ENCODE data around the gene CHIC2.
A peak's percentile ranks its signal among the peaks of the same experiment; 100 is the strongest.
"Not testable (repeated sequence)": the region's sequence is repeated elsewhere in the genome, so short reads cannot be mapped to it uniquely, and the experiment has no call there.

The CHIC2 gene

DNA sequence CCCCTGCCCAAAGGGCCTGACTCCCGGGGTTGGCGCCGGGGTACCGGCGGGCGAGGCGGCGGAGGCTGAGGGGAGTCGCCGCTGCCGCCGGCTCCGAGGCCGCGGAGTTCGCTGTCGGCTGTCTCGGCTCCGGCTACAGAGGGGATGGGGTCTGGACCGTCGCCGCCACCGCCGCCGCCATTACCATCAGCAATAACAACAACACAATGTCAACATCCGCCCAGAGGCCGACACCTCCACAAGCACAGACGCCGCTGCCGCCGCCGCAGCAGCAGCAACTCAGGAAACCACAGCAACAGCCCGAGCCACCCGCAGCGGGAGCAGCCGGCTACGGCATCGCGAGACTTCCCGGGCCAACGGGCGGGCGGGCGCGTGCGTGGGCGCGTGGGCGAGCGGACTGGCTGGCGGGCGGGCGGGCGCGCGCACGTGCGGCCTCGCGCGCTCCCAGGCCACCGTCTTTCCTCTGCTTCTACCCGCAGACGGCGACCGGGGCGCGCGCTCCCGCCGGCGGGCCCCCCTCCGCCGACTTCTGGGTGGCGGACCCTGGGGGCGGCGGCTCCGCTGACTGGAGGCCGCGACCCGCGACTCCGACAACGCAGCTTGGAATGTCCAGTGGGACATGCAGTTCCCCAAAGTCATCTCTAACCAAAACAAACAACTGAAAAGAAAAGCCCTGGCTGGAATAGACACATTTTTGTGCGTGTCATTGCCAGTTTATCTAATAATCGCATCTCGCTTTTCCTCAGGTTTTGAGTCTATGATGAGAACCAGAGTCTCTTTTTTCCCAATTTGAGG lies at the start of gene CHIC2:
TSS of gene CHIC2 (minus strand) at position 289 of the 795 bp plus-strand sequence. CDS start 305 bp downstream, outside the sequence.
- DNase-seq (ENCODE audit: low read depth): peak; percentile 94

DNA sequence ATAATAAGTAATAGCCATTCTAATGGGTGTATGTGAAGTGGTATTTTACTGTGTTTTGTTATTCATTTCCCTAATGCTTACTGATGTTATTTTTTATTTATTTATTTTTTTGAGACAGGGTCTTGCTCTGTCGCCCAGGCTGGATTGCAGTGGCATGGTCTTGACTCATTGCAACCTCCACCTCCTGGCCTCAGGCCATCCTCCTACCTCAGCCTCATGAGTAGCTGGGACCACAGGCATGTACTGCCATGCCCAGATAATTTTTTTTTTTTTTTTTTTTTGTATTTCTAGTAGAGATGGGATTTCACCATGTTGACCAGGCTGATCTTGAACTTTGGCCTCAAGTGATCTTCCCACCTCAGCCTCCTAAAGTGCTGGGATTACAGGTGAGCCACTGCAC lies 48.8 kb upstream of the CHIC2 start:
- not testable (repeated sequence) for DNase-seq (ENCODE audit: low read depth)

DNA sequence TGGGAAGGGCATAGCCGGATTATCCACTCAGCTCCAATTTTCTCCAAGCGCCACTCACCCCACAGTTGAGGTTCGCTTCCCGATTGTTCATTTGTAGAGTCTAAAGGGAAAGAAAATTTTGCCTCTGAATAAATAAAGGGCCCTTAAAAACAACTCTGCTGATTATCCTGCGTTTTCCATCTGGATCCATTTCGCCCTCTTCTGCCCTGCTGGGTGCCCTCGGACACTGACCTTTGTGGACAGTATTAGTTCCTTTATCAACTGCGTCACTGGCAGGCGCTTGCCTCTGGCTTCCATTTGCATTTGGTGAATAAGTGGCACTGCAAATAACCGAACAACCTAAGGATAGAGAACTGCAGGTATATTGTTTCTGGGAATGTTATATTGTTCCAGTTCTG lies 45.6 kb upstream of the CHIC2 start:
- DNase-seq (ENCODE audit: low read depth): no peak

DNA sequence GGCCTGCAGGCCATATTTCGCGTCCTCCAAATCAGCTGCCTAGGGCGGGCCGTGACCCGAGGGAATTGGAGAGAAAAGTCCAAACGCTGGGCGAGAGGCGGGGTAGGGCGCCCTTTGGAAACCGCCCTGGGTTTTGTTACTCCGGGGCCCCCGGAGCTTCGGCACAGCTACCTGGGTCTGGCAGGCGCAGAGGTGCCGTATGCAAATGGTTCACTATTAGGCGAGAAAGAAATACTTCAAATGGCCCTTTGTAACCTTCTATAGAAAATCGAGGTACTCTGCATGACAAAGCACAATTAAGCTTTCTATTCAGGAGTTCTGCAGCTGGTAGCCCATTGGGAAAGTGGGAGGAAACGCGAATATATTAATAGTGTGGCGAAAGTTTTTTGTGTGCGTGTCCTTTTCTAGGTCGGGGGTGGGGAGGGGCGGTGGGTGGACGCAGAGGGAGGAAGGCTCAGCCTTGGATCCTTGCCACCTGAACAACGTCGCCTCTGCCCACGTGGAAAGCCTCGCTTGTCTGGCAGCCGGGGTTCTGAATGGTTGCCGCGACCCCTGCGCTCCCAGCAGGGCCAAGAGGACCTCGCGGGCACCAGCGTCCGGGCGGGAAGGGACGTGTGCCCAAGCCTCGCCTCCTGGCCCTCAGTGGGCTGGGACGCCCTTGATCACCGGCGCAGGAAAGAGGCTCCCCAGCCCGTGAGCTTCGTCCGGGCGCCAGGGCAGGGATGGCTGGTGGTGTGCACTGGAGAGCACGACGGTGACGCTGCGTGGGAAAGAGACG lies 45.0 kb upstream of the CHIC2 start:
- DNase-seq (ENCODE audit: low read depth): no peak

DNA sequence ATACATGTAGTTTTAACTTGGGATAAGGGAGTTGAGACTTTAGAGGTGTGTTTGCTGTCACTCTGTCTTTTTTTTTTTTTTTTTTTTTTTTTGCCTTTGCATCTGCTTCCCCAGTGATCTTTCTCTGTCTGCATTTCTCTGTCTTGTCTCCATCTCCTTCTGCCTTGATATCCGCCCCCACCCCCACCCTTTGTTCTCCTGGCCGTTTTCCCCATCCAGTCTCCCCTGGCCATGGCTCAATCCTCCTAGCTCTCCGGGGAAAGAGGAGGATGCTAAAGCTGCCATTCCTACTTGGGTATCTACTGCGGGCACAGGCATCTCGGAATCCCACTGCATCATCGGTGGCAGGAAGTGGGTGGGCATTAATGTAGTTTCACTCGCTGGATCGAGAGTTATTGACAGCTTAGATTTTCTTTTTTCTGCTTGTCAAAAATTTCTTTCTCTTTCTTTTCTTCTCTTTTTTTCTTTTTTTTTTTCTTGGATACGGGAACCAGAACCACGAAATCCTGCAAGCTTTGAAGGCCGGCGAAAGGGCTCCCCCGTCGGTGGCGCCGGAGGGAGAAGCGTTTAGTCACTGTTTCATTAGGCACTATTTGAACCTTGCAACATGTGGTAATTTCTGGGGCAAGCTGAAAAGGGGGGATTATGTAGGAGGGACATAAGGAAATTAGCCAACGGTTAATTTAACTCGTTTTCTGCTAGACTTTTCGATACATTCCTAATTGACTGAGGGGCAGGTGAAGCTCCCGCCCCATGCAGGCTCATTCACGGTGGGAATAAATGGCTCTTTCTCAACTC lies 43.7 kb upstream of the CHIC2 start:
- DNase-seq (ENCODE audit: low read depth): no peak

DNA sequence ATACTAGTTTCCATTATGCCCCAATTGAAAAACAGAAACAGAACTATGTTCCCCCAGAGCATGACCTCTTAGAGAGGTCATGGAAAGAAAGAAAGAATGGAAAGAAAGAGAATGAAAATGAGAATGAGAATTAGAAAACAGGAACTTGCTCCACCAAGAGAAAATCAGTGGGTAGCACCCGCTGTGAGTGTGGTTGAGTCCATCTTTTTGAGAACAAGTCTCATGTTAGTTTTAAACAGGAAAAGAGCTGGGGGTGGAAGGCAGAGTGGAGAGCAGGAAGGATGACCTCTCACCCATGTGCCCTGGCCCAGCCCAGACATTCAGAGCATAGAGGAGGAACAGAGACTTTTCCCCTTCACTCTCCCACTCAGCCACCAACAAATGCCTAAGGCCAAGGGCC lies 40.5 kb upstream of the CHIC2 start:
- DNase-seq (ENCODE audit: low read depth): no peak

DNA sequence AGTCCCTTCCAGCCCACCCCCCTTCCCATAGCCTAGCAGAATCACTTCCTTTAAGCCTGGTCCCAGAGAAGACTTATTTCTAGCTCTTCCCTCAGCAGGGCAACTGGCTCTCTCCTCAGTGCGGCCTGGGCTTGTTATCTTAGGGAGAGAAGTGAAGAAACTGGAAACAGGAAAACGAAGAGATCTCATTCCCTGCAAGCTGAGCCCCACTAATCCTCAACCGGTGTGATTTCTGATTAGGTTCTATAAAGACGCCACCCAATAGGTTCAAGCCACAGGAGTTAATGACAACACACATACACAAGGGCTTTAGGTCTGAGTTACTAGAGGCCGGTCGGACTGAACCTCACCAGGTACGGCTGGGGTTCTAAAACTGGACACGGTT lies 38.8 kb upstream of the CHIC2 start:
- no peak for DNase-seq (ENCODE audit: low read depth)

DNA sequence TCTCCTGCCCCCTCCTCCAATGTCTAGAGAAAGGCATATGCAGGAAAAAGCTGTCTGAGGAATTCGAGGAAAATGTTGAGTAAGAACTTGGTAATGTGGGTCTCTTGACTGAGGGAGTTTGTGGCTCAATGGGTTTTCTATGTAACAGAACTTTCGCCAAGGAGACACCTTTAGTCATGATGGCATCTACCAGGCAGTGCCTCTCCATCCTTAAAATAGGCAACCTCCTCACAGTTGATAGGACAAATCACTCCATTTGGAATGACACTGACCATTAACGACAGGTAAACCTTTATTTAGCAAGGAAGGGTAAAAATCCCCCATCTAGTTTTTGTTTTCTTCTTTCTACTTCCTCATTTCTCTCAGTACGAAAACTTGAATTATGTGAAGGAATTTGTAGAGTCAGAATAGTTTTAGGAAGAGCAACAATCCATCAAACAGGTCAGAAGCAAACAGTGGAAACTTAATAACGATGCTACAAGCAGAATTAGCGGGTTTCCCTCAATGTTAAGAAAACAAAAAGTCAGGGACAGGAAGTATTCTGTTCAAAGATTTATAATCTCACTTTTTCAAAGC lies 38.2 kb upstream of the CHIC2 start:
- DNase-seq (ENCODE audit: low read depth): no peak

DNA sequence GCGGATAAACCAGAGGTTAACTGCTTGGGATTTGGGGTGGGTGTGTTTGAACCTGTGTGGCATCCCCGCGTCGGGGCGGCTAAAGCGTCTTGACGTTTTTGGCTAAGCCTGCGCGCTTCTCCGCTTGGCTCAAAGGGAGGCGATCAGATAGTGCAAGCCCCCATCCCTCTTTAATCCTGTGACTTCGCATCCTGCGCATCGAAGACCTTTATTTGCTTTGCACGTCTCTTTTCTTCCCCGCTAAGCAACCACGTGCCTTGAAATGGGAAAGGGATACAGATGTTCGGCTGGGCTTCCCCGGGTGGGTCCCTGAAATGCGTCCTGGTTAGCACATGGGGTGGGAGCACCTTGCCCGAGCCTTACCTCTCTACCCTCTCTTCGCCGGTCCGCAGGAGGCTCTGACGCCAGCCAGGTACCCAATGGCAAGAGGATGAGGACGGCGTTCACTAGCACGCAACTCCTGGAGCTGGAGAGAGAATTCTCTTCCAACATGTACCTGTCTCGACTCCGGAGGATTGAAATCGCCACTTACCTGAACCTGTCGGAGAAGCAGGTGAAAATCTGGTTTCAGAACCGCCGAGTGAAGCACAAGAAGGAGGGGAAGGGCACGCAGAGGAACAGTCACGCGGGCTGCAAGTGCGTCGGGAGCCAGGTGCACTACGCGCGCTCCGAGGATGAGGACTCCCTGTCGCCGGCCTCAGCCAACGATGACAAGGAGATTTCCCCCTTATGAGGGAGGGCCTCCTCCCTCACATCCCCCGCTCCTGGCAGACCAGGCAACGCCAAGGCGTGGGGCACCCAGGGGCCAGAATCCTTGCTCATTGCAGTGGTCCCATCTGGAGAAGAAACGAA lies 37.0 kb upstream of the CHIC2 start:
- no peak for DNase-seq (ENCODE audit: low read depth)

DNA sequence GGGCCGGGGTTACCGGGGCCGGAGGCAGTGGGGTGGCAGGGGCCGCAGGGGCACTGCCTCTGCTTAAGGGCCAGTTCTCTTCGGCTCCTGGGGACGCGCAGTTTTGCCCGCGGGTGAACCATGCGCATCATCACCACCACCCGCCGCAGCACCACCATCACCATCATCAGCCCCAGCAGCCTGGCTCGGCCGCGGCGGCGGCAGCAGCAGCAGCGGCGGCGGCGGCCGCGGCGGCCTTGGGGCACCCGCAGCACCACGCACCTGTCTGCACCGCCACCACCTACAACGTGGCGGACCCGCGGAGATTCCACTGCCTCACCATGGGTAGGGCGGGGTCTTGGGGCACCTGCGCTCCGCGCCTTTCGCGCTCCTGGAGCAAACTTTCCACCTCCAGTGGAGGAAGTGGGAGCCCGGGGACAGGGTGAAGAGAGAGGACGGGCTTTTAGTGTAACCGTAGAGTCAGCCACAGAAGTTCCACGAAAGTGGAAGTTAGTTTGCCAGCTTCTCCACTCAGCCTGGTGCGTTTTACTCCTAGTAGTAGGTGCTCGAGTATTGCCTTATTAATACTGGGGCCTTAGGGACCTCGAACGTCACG lies 36.3 kb upstream of the CHIC2 start:
- DNase-seq (ENCODE audit: low read depth): no peak

DNA sequence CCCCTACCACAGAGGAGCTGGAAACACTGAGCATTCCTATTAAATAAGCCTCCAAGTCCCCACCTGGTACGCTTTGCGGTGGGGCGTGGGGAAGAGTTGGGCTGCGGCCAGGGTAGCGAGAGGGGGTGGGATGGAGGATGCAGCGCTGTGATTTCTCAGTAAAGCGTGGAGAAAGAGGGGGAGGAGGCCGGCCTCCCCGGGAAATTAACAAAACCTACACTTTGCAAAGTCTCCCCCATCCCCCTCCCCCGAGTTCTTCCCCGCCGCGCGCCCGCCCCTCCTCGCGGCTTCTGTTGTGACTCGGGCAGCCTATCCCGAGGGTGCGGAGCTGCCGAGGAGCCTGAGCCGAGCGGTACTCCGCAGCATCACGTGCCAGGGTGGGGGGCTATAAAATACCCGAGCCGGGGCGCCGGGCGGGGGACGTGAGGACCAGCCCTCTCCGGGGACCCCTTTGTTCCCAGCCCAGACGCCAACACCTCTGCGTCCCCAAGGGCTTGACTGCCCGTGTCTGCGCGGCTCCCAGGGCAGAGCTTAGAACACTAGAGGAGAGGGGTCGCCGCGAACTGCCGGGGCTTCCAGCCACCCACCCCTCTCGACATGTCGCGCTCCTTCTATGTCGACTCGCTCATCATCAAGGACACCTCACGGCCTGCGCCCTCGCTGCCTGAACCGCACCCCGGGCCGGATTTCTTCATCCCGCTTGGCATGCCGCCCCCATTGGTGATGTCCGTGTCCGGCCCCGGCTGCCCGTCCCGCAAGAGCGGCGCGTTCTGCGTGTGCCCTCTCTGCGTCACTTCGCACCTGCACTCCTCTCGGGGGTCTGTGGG lies 35.6 kb upstream of the CHIC2 start, which contains the start of gene GSX2:
TSS of gene GSX2 (plus strand) at position 416 of the 827 bp plus-strand sequence. CDS start at position 598, 182 bp downstream.
- DNase-seq (ENCODE audit: low read depth): no peak

DNA sequence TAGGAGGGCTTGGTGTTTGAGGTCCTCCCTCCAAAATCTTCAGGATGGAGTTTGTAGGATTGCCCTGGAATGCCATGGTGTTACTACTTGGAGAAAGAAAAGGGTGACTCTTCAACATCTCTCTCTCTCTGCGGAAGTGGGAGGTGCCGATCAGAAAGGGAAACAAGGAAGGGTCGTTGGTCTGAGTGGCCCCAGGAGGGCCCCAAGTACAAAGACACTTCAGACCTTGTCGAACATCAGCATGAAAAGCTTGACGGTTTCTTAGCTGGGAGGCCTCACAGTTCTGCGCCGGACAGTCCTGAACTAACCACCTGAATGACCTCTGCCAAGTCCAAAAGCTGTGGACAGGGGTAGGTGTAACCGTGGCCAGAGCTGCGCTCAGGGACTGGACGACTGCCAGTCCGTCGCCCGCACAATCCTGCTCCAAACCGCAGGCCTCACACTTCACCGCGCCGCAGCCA lies 34.9 kb upstream of the CHIC2 start:
- DNase-seq (ENCODE audit: low read depth): no peak

DNA sequence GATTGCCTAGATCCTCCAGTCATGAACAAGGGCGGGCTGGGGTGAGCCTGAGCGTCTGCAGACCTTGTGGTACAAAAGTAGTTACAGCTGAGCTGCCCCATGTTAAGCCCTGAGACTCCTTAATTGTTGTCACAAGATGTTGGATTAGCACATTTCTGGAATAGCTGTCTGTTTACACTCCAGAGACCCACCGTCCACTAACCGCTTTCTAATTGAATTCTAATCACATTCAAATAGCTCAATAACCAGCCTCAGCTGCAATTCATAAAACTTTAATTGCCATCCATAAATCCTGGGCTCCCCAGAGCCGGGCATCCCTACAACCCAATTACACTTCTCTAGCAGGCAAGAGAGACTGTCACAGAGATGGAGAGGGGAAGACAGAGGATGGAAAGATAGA lies 34.0 kb upstream of the CHIC2 start:
- DNase-seq (ENCODE audit: low read depth): no peak

DNA sequence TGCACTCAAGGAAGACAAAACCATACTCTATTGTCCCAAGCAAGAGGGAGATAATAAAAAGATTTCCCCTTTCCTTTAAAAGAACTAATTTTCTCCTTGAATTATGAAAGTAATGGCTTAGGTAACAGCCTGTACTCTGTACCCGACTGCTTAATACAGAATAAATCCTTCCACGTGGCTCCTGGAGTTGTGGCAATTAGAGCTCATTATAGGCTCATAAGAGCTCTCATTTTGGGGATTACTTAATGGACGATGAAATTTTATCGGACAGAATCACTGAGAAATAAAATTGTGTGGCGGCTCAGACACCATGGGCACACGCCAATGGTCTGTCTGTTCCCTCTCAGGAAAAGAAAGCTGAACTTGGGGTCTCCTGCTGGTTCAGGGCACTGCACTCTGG lies 32.7 kb upstream of the CHIC2 start:
- no peak for DNase-seq (ENCODE audit: low read depth)

DNA sequence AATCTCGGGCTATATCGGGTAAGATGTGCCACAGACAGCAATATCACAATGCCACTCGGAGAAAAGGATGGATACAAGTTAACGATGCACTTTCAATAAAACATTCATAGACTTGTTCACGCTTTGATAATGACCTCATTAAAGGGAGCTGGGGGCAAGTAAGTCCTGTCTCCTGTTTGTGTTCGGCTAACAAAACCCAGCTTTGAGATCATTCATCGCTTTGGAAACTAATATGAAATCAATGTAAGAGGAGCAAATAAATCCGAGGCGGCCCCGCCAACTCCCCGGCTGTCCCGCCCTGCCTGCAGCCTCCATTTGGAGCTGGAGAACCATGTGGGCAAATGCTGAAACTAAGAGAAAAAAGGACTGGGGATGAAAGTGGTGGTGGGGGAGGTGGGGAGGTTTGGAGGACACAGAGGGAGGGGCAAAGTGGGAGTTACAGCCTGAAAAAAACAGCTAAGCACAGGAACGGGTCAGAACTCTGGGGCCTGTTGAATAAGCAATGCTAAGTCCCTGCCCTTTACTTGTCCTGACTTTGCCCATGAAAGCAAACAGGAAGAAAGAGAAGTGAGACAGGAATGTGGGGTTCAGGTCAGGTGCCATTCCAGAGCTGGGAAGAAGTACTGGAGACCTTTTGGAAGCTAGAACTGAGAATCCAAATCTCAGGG lies 32.0 kb upstream of the CHIC2 start:
- DNase-seq (ENCODE audit: low read depth): no peak

DNA sequence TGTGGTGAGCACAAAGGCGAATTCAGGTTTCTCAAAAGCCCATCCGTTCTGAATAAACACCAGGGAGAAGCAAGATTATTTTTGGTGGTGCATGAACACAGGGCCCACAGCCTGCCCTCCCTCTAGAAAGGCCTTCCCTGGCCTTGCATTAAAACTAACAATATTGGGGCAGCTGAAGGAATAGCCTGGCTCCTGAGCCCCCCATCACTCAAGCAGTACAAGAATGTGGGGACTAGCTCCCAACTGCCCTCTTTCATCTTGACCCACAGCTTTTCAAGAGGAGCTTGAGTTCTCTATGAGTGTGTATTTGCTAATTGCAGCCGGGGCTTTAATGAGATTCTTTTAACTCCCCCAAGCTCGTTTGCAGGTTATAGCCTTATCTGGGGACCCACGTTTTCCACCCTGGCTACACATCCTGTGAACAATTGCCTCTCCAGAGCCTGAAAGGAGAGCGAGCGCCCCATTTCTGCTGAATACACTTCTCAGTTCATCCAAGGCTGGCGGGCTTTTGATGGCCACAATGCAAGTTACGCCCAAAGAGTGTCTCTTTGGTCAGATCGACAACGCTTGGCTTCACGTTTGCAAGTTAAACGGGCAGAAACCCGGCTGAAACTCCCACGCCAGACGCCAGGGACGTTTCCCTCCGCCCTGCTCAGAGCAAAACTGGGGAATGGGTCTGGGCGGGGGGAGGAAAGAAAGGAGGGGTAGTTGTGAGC lies 30.9 kb upstream of the CHIC2 start:
- no peak for DNase-seq (ENCODE audit: low read depth)

DNA sequence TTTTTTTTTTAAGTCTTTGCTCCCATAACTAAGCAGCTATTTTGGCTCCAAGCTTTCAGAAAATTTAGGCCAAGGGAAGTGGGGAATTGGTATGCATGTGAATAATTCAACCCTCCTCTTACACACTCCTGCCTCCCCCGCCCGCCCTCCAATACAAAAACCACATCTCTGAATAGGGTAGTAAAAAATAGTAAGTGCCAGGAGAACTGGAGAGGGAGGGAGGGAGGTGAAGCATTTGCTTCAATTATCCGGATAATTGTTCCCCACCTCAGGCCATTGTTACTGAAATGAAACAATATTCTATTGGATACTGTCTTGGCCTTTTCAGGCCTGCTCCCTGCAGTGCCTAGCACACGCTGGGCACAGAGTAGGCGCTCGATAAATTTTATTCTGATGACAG lies 30.0 kb upstream of the CHIC2 start:
- DNase-seq (ENCODE audit: low read depth): no peak
